Measurements from ENCODE around the gene DDX54. TPM values are rescaled to one million over a fixed set of nuclear protein-coding genes. Genes with fewer than 3 reads are reported as not detected.

The DDX54 gene
- total RNA-seq, 1 experiment from 2014 or later: 24.4 TPM

- DNase-seq (ENCODE audit: low spot score): peak; percentile 26
These were observed 64.5 kb downstream of the DDX54 start for GRCh38 chr12:113120670-113121370.

- DNase-seq (ENCODE audit: low spot score): no peak
These were observed 65.2 kb downstream of the DDX54 start for GRCh38 chr12:113119980-113120669.

- DNase-seq (ENCODE audit: low spot score): no peak
These were observed 67.1 kb downstream of the DDX54 start for GRCh38 chr12:113118142-113118541.

- DNase-seq (ENCODE audit: low spot score): peak; percentile 39
These were observed 67.6 kb downstream of the DDX54 start for GRCh38 chr12:113117684-113118083.

- DNase-seq (ENCODE audit: low spot score): no peak
These were observed 68.4 kb downstream of the DDX54 start for GRCh38 chr12:113116875-113117274.

GRCh38 chr12:113115455-113116126 is 69.7 kb downstream of the DDX54 start:
- DNase-seq (ENCODE audit: low spot score): no peak

- no peak for DNase-seq (ENCODE audit: low spot score)
These were observed 70.7 kb downstream of the DDX54 start for GRCh38 chr12:113114447-113115178.

GRCh38 chr12:113113397-113113796 is 71.9 kb downstream of the DDX54 start:
- no peak for DNase-seq (ENCODE audit: low spot score)

- DNase-seq (ENCODE audit: low spot score): no peak
These were observed 73.0 kb downstream of the DDX54 start for GRCh38 chr12:113112043-113112899.

GRCh38 chr12:113111247-113111646 is 74.0 kb downstream of the DDX54 start:
- DNase-seq (ENCODE audit: low spot score): no peak

GRCh38 chr12:113109872-113110599 is 75.2 kb downstream of the DDX54 start:
- DNase-seq (ENCODE audit: low spot score): no peak

GRCh38 chr12:113109360-113109759 is 75.9 kb downstream of the DDX54 start:
- DNase-seq (ENCODE audit: low spot score): no peak

- DNase-seq (ENCODE audit: low spot score): no peak
These were observed 77.0 kb downstream of the DDX54 start for GRCh38 chr12:113108308-113108707.

Other genes starting within 250 kb of the DDX54 start
- 39.1 and 46.8 TPM in 2 replicates for gene OAS3, start 247.0 kb downstream of the DDX54 start, total RNA-seq (2014; rRNA removed; shearing (Covaris generic))
- 40.3 and 49.7 TPM in 2 replicates for gene OAS2, start 207.0 kb downstream of the DDX54 start, total RNA-seq (2014; rRNA removed; shearing (Covaris generic))
- 1.3 and 2.8 TPM in 2 replicates for gene DTX1, start 128.7 kb downstream of the DDX54 start, total RNA-seq (2014; rRNA removed; shearing (Covaris generic))
- gene RASAL1, start 49.7 kb downstream of the DDX54 start, total RNA-seq (2014; rRNA removed; shearing (Covaris generic)): 0.08 TPM in 1 of 2 replicates, not detected in the other
- gene CFAP73, start 35.8 kb downstream of the DDX54 start, total RNA-seq (2014; rRNA removed; shearing (Covaris generic)): not detected in 2 replicates
- gene RITA1, start 243 bp upstream of the DDX54 start, total RNA-seq (2014; rRNA removed; shearing (Covaris generic)): 17.9 and 20.8 TPM in 2 replicates
- gene TPCN1, start 36.0 kb upstream of the DDX54 start, total RNA-seq (2014; rRNA removed; shearing (Covaris generic)): 5.3 and 5.4 TPM in 2 replicates
- gene SLC8B1, start 149.6 kb upstream of the DDX54 start, total RNA-seq (2014; rRNA removed; shearing (Covaris generic)): 7.0 and 14.2 TPM in 2 replicates
- 12.6 and 17.7 TPM in 2 replicates for gene PLBD2, start 173.1 kb upstream of the DDX54 start, total RNA-seq (2014; rRNA removed; shearing (Covaris generic))
- not detected in 2 replicates for gene SDS, start 218.4 kb upstream of the DDX54 start, total RNA-seq (2014; rRNA removed; shearing (Covaris generic))
- 5.0 and 7.6 TPM in 2 replicates for gene SDSL, start 236.9 kb upstream of the DDX54 start, total RNA-seq (2014; rRNA removed; shearing (Covaris generic))